Epithelial cell of proximal tubule (primary cell): Measurements from ENCODE around the gene ITPR1. TPM values are rescaled to one million over a fixed set of nuclear protein-coding genes. Genes with fewer than 3 reads are reported as not detected.

ENCODE experiments used
- DNase-seq: peaks from one replicate; pipeline ENCODE4 v3.0.0-alpha.2; 2011; ENCODE audit warnings: low read depth
- H3K4me3 ChIP-seq: 2 replicates; pipeline ENCODE4 v1.5.1; 2011; ENCODE audit warnings: low read depth, mild to moderate bottlenecking, low read length
- total RNA-seq: library from RNA; depleted of rRNA; stranded (reverse); fragments of >200 nt; gene quantifications from 2 replicates; pipeline ENCODE4 v1.2.3, GENCODE V29; 2015
- TF ChIP-seq, protein P1 (sequence below): conservative IDR thresholded peaks from 2 replicates; pipeline ENCODE4 v1.5.1; 2012; ENCODE audit warnings: low read depth, mild to moderate bottlenecking, low read length

The ITPR1 gene
- total RNA-seq, 1 donor from 2014 or later, result 4.6 TPM

DNA sequence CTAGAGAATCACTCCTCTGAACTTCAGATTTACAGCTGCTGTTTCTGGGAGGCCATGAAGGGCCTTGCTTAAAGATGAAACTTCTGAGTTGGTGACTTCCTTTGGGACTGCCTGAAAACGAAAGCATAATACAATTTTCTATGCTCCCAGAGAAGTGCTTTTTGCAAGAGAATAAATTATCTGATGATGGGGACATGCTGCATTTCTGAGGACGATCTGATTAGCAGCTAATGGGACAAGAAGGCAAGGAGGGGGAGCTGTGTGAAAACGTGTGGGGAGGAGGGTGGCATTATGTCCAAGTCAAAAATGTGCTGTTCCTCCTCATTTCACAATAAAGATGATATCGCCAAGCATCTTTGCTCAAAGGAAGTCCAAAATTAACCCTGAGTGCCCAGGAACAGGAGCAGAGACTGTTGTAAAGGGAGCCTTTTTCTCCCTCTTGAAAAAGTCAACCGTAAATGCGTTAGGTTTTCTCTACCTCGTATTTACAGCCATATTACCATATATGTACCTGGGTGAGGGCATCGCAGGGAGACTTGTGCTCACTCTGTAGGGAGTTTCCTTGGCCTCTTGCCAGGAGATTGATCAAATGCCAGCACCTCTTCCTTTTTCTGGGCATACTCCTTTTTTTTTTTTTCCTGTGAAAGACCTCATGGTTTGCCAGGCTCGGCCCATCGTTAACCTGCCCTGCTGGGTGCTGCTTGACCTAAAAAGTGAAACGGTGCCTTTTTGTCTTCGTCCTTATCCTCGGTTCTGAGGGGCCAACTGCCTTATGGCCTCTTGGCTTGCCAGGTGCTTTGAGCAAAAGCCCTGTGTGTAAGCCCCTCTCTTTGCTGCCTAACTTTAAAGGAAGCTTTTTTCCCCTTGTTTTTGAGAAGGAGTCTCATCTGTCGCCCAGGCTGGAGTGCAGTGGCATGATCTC, 11.5 kb downstream of the ITPR1 start:
- TF ChIP-seq, protein P1, sequence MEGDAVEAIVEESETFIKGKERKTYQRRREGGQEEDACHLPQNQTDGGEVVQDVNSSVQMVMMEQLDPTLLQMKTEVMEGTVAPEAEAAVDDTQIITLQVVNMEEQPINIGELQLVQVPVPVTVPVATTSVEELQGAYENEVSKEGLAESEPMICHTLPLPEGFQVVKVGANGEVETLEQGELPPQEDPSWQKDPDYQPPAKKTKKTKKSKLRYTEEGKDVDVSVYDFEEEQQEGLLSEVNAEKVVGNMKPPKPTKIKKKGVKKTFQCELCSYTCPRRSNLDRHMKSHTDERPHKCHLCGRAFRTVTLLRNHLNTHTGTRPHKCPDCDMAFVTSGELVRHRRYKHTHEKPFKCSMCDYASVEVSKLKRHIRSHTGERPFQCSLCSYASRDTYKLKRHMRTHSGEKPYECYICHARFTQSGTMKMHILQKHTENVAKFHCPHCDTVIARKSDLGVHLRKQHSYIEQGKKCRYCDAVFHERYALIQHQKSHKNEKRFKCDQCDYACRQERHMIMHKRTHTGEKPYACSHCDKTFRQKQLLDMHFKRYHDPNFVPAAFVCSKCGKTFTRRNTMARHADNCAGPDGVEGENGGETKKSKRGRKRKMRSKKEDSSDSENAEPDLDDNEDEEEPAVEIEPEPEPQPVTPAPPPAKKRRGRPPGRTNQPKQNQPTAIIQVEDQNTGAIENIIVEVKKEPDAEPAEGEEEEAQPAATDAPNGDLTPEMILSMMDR, result no peak
- H3K4me3 ChIP-seq, result no peak overlapping the region
- no peak for DNase-seq

DNA sequence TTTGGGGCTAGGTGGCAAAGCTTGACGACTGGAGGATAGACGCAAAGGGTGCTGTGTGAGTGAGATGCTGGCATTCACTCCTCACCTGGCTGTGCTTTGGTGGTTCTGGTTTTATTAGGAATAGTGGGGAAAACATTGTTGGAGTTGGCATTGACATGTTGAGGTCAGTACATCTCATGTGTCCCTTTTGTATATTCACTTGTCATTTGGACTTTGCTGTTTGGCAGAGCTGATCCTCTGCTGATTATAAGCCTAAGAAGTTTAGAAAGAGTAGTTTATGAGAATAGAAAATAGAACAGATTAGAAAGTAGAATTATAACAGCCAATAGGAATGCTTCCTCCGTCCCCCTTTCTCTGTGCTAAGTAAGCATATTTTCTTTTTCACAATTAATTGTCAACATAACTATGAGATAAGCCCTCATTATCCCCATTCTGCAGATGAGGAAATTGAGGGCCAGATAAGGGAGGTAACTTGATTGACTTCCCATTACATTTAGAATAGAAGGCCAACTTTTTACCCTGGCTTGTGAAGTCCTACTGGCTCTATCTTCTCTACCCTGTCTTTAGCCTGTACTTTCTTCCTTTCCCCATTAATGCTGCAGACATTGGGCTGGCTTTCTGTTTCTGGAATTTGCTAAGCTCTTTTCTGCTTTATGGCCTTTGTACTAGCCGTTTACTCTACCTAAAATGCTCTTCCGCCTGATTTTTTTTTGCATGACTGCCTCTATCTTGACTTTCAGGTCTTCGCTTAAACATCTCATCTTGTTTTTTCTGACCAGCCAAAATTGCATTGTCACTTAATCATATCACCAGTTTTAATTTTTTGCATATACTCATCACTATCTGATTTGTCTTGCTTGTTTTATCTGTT, 12.8 kb downstream of the ITPR1 start:
- no peak overlapping the region for H3K4me3 ChIP-seq
- TF ChIP-seq, protein P1, result no peak
- no peak for DNase-seq

DNA sequence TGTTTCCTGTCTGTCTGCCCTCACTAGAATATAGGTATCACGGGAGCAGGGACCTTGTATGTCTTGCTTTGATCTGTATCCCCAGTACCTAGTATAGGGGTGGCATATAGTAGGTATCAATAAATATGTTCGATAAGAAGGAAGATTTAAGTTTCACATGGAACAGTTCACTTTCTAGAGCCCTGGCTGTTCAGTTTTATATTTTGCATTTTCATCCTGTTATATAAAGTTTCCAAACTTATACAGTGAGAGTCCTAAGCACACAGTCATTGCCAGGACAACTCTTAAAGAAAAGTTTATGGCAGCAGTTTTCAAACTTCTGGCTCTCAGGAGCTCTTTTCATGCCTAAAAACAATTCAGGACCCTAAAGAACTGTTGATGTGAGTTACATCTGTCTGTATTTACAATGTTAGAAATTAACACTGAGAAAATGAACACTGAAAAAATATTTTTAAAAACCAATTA, 13.4 kb downstream of the ITPR1 start:
- TF ChIP-seq, protein P1, result no peak
- H3K4me3 ChIP-seq, result no peak overlapping the region
- no peak for DNase-seq

- DNase-seq, result no peak
- TF ChIP-seq, protein P1, result no peak
- H3K4me3 ChIP-seq, result no peak overlapping the region
Measured at GRCh38 chr3:4507024-4507596, 14.0 kb downstream of the ITPR1 start.

- H3K4me3 ChIP-seq, result no peak overlapping the region
- DNase-seq, result no peak
- TF ChIP-seq, protein P1, result no peak
Measured at GRCh38 chr3:4508048-4508981, 15.2 kb downstream of the ITPR1 start.

DNA sequence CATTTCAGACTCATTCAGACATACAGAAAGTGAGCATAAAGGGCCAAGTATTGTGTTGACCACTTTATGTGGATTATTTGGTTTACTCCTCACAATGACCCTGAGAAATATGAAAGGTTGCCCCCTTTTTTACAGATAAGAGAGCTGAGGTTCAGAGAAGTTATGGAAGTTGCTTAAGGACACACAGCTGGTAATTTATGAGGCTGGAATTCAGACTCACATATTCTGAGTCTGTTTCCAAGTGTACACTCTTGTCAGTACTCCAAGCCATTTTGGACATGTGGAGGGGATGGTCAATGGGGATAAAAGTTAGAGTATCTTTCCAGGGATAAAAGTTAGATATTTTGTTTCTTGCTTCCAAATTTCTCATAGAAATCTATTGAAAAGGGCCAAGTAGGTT, 15.9 kb downstream of the ITPR1 start:
- no peak for DNase-seq
- TF ChIP-seq, protein P1, result no peak
- H3K4me3 ChIP-seq, result no peak overlapping the region
